ENCODE results near the gene PHACTR1. TPM values are rescaled to one million over a fixed set of nuclear protein-coding genes. Genes with fewer than 3 reads are reported as not detected.

The PHACTR1 gene
- total and polyA plus RNA-seq, 2 experiments from 2014 or later, result 11.2 to 33.9 TPM

DNA sequence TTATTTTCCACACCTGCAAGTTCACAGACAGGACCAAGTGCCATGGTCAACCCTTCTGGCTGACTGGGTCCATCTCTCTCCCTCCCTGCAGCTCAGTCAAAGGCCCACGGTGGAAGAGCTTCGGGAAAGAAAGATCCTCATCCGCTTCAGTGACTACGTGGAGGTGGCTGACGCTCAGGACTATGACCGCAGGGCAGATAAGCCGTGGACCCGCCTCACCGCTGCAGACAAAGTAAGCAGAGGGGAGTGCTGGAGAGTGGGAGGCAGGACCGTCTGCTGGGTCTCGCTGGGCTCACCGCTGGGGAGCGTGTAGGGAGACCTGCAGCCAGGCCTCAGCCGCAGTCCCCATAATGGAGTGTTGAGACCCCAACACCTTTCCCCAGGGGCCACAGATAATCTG lies 566.8 kb downstream of the PHACTR1 start:
- H3K27me3 ChIP-seq, result no peaks in the 10 kb centered on the region
- no peak overlapping the region for H3K4me3 ChIP-seq
- no peak for DNase-seq (ENCODE audit: low read depth in 1 of 2, low spot score in 1 of 2)
- no peaks in the 10 kb centered on the region for H3K4me1 ChIP-seq (ENCODE audit: low read depth)
- TF ChIP-seq, protein P1, sequence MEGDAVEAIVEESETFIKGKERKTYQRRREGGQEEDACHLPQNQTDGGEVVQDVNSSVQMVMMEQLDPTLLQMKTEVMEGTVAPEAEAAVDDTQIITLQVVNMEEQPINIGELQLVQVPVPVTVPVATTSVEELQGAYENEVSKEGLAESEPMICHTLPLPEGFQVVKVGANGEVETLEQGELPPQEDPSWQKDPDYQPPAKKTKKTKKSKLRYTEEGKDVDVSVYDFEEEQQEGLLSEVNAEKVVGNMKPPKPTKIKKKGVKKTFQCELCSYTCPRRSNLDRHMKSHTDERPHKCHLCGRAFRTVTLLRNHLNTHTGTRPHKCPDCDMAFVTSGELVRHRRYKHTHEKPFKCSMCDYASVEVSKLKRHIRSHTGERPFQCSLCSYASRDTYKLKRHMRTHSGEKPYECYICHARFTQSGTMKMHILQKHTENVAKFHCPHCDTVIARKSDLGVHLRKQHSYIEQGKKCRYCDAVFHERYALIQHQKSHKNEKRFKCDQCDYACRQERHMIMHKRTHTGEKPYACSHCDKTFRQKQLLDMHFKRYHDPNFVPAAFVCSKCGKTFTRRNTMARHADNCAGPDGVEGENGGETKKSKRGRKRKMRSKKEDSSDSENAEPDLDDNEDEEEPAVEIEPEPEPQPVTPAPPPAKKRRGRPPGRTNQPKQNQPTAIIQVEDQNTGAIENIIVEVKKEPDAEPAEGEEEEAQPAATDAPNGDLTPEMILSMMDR (IDR thresholded peaks at IDR 0.05; ENCODE audit: low read depth, low read length), result no peak
- H3K36me3 ChIP-seq, result peaks cover 7% of the 10 kb centered on the region
- no peak overlapping the region for H3K27ac ChIP-seq
- peaks cover 4% of the 10 kb centered on the region for H3K9me3 ChIP-seq (ENCODE audit: low read depth)

GRCh38 chr6:13284646-13285045 lies 568.1 kb downstream of the PHACTR1 start:
- Histone ChIP-seq H3K27me3 (no peaks in the 10 kb centered on the region), H3K4me1 (ENCODE audit: low read depth) (peaks cover 7% of the 10 kb centered on the region), H3K36me3 (peaks cover 7% of the 10 kb centered on the region), H3K4me3 (no peak overlapping the region), H3K9me3 (ENCODE audit: low read depth) (peaks cover 4% of the 10 kb centered on the region), H3K27ac (no peak overlapping the region)
- TF ChIP-seq, protein P1 (IDR thresholded peaks at IDR 0.05; ENCODE audit: low read depth, low read length), result no peak
- no peak for DNase-seq (ENCODE audit: low read depth in 1 of 2, low spot score in 1 of 2)

DNA sequence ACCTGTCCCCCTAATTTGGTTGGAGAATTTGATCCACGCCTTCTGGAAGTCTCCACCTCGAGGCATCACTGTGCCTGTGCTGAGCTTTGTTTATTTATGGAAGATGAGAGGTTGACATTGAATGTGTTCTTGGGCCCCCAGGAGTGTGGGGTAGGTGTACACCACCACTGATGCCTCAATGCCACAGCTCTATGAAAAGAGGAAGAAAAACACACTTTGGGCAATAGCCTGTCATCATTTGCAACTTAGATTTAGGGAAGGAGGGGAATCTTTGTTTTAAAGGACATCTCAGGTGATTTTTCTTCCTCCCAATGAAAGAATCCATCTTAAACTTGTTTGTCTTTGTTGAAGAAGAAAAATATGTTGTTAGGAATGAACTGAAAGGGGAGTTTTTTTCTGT lies 569.1 kb downstream of the PHACTR1 start:
- Histone ChIP-seq H3K27ac (no peak overlapping the region), H3K9me3 (ENCODE audit: low read depth) (peaks cover 4% of the 10 kb centered on the region), H3K4me1 (ENCODE audit: low read depth) (peaks cover 16% of the 10 kb centered on the region), H3K27me3 (no peaks in the 10 kb centered on the region), H3K4me3 (no peak overlapping the region), H3K36me3 (peaks cover 4% of the 10 kb centered on the region)
- no peak for DNase-seq (ENCODE audit: low read depth in 1 of 2, low spot score in 1 of 2)
- TF ChIP-seq, protein P1 (IDR thresholded peaks at IDR 0.05; ENCODE audit: low read depth, low read length), result no peak

- H3K4me1 ChIP-seq (ENCODE audit: low read depth), result peaks cover 16% of the 10 kb centered on the region
- H3K4me3 ChIP-seq, result no peak overlapping the region
- H3K27ac ChIP-seq, result no peak overlapping the region
- TF ChIP-seq, protein P1 (IDR thresholded peaks at IDR 0.05; ENCODE audit: low read depth, low read length), result no peak
- DNase-seq (ENCODE audit: low read depth in 1 of 2, low spot score in 1 of 2), result no peak
- peaks cover 3% of the 10 kb centered on the region for H3K36me3 ChIP-seq
- H3K27me3 ChIP-seq, result no peaks in the 10 kb centered on the region
- peaks cover 4% of the 10 kb centered on the region for H3K9me3 ChIP-seq (ENCODE audit: low read depth)
These were observed 569.6 kb downstream of the PHACTR1 start for GRCh38 chr6:13286181-13286580.

DNA sequence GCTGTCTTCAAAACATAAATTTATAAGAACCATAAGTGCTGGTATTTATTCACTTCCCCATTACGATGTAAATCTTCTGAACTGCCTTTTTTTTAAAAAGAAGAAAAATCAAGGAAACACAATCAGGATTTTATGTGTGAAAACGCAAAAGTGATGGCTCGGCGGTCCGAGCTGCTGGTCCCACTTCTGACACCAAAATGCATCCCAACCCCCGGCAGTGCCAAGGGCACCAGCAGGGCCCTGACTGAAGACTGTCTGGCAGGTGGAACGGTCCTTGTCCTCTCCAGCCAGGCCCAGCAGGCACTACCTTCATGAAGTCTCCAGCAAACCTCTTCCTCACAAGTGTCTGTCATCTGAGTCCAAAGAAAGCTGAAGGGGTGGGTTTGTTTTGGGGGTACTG lies 570.5 kb downstream of the PHACTR1 start:
- Histone ChIP-seq H3K4me1 (ENCODE audit: low read depth) (peaks cover 16% of the 10 kb centered on the region), H3K27me3 (no peaks in the 10 kb centered on the region), H3K27ac (no peak overlapping the region), H3K36me3 (peaks cover 3% of the 10 kb centered on the region), H3K4me3 (no peak overlapping the region), H3K9me3 (ENCODE audit: low read depth) (peaks cover 4% of the 10 kb centered on the region)
- DNase-seq (ENCODE audit: low read depth in 1 of 2, low spot score in 1 of 2), result no peak
- TF ChIP-seq, protein P1 (IDR thresholded peaks at IDR 0.05; ENCODE audit: low read depth, low read length), result no peak

- Histone ChIP-seq H3K9me3 (ENCODE audit: low read depth) (peaks cover 4% of the 10 kb centered on the region), H3K36me3 (peaks cover 8% of the 10 kb centered on the region), H3K4me3 (no peak overlapping the region), H3K27me3 (no peaks in the 10 kb centered on the region), H3K27ac (no peak overlapping the region), H3K4me1 (ENCODE audit: low read depth) (peaks cover 16% of the 10 kb centered on the region)
- no peak for DNase-seq (ENCODE audit: low read depth in 1 of 2, low spot score in 1 of 2)
- TF ChIP-seq, protein P1 (IDR thresholded peaks at IDR 0.05; ENCODE audit: low read depth, low read length), result no peak
These were observed 571.9 kb downstream of the PHACTR1 start for GRCh38 chr6:13288481-13288880.
